NCI-H2171 treated with DMSO at 0.1 percent for 48 hours (cell line): ENCODE measurements around the gene BRF1.

Source experiments
- DNase-seq: peaks from one replicate; lab custom pipeline; 2025; lab: John Stamatoyannopoulos, UW

BRF1 gene

GRCh38 chr14:105196265-105196960, 104.4 kb downstream of the BRF1 start:
- DNase-seq: no peak

GRCh38 chr14:105195522-105196264, 105.1 kb downstream of the BRF1 start:
- DNase-seq: no peak

DNA sequence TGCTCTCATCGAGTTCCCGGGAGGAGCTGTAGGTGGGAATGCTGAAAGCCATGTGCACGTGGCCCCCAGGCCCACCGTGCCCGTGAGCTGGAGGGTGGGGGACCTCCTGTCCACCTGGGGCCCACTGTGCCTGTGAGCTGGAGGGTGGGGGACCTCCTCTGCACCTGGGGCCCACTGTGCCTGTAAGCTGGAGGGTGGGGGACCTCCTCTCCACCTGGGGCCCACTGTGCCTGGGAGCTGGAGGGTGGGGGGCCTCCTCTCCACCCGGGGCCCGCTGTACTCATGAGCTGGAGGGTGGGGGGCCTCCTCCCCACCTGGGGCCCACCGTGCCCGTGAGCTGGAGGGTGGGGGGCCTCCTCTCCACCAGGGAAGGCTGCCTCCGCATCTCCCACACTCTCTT, 105.8 kb downstream of the BRF1 start:
- no peak for DNase-seq

GRCh38 chr14:105193916-105194782, 106.7 kb downstream of the BRF1 start:
- DNase-seq: peak; percentile 66

DNA sequence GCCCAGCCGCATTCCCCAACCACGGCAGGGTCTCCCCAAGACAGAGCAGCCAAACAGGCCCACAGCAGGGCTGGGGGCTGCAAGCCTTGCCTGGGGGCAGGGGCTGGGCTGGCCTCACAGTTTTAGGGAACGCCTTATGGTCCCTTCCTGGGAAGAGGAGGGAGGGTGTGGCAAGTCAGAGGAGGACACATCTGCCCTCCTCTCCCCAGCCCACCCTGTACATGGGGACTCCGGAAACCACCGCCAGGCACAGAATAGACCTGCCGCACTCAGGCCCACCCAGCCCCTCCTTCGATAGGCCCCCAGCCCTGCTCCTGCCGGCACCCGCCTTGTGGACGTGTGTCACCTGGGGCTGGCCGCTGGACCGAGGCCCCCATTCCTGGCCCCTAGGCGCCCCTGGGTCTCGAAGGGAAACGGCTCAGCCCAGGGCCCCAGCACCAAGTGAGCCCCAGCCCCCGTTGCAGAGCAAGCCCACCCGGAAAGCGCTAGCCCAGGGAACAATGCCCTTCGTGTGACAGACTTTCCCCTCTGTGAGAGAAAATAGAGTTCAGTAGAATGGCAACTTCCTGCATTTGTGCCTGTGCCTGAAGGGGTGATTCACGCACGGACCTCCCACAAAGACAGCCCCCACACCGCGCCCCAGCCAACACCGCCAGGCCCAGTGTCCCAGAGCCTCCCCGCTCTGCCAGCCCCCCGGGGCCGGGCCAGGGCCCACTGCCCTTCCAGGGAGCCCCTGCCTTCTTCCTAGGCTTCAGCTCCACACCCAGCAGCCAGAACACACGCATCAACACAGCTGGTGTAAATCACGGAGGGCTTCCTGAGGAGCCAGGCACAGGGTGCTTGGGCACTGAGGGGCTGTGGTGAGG, 107.7 kb downstream of the BRF1 start:
- DNase-seq: no peak

- no peak for DNase-seq
These were observed 112.8 kb downstream of the BRF1 start for GRCh38 chr14:105187935-105188524.

GRCh38 chr14:105187116-105187515, 113.7 kb downstream of the BRF1 start:
- DNase-seq: no peak

DNA sequence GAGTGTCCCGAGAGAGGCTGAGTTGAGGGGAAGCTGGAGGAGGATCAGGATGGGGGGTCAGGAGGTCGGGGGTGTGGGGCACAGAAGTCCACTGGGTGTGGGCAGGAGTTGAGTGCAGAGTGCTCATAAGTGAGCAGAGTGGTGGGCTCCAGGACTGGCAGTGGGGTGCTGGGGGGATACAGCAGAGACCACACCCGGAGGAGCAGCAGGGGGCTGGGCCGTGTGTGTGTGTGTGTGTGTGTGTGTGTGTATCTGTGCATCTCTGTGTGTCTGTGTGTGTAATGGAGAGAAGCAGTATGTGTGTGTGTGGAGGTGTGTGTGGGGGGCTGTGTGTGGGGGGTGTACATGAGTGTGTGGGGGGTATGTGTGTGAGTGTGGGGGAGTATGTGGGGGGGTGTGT, 114.8 kb downstream of the BRF1 start:
- DNase-seq: no peak

DNA sequence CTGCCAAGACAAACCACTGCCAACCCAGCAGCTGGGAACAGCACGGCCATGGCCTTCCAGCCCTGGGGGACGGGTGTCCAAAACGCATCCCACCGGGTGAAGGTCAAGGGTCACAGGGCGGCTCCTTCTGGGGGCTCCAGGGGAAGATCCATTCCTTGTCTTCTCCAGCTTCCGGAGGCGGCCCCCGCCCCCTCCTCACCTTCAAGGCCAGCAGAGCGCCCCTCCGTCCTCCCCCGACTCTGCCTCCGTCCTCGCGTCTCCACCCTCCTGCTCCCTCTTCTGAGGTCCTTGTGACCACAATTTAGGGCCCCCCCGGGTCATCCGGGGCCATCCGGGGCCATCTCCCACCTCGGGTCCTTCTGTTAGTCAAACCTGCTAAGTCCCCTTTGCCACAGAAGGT, 115.8 kb downstream of the BRF1 start:
- no peak for DNase-seq

- DNase-seq: no peak
These were observed 116.3 kb downstream of the BRF1 start for GRCh38 chr14:105184461-105184860.

- no peak for DNase-seq
These were observed 118.3 kb downstream of the BRF1 start for GRCh38 chr14:105182296-105183020.

DNA sequence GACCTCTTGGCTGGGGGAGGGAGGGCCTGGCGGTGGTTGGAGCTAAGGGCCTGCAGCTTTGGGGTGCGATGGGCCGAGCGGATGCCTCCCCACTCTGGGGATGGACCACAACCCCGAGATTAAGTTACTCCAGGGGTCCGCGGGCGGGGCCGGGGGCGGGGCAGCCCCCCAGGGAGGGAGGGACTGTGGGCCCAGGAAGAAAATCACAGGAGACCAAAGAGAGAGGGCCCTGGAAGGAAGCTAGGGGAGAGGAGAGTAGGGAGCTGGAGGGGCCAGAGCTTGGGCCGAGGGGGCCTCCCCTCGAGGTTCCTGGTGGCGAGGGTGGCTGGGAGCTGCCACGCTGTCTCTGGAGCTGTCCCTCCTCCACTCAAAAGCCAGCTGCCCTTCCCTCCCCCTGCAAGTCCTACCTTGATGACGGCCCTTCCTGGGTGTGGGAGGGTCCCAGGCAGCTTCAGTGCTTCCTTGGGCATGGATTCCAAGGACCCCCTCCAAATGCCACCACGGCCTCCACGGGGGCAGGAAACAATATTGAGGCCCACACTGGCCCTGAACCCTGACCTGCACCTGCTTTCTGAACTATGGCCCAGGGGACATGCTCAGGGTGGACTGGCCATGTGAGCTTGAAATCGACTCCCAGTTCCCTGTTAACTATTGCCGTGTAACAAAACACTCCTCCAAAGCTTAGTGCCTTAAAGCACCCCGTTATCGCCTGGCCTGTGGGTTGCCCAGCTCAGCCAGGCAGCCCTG, 119.1 kb downstream of the BRF1 start:
- no peak for DNase-seq

GRCh38 chr14:105180592-105181548, 119.9 kb downstream of the BRF1 start, which contains the start of gene NUDT14:
NUDT14 (minus strand) TSS chr14:105181312; CDS start chr14:105181209, 103 bp downstream.
- DNase-seq: peak; percentile 74

- DNase-seq: no peak
These were observed 121.6 kb downstream of the BRF1 start for GRCh38 chr14:105179191-105179590.

DNA sequence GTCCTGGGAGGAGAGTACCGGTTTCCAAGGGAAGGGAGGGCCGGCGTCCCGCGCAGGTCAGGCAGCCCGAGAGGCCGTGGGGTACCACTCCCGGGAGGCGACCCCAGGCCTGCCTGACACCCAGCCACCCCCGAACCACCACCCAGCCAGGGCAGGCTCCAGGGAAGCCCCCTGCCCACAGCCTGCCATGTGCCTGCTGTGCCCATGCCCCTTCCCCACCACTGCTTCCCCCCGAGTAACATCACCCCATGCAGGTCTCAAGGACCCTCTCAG, 122.0 kb downstream of the BRF1 start:
- DNase-seq: no peak

GRCh38 chr14:105178069-105178867, 122.5 kb downstream of the BRF1 start:
- peak; percentile 33 for DNase-seq

GRCh38 chr14:105177082-105177481, 123.7 kb downstream of the BRF1 start:
- no peak for DNase-seq

- DNase-seq: no peak
These were observed 124.3 kb downstream of the BRF1 start for GRCh38 chr14:105176513-105176912.
